ENCODE measurements around the gene DAZAP2. TPM values are rescaled to one million over a fixed set of nuclear protein-coding genes. Genes with fewer than 3 reads are reported as not detected.

The DAZAP2 gene
- total and polyA plus RNA-seq, 2 experiments from 2014 or later: 35.8 to 39.9 TPM

DNA sequence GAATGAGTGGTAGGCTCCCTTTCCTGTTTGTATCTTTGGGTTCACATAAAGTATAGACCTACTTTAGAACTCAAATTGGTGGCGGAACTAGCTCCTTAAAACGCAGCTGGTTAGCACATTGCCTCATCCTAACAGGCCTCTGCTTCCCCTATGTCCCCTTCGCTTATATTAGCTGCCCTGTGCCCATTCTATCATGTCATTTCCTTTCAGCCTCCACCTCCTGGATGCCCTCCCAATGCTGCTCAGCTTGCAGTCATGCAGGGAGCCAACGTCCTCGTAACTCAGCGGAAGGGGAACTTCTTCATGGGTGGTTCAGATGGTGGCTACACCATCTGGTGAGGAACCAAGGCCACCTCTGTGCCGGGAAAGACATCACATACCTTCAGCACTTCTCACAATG is 3.5 kb downstream of the DAZAP2 start (continued):
- no peak for TF ChIP-seq CTCF (conservative IDR thresholded peaks at IDR 0.05; ENCODE audit: low read depth in 2 of 2)

GRCh38 chr12:51242876-51243275 is 4.2 kb downstream of the DAZAP2 start:
- peaks cover 34% of the 10 kb centered on the region for H3K36me3 ChIP-seq (ENCODE audit: insufficient read depth)
- peaks cover 23% of the 10 kb centered on the region for H3K79me2 ChIP-seq (replicated peaks; ENCODE audit: insufficient read depth)
- peaks cover 24% of the 10 kb centered on the region for H3K4me1 ChIP-seq (ENCODE audit: insufficient read depth)
- H4K20me1 ChIP-seq (replicated peaks; ENCODE audit: insufficient read depth): no peaks in the 10 kb centered on the region; the same call in 1 of the 2 replicates
- Mint-ChIP-seq H3K9me3 (no peaks in the 10 kb centered on the region), H3K27ac (no peak overlapping the region), H3K36me3 (ENCODE audit: low read depth) (peaks cover 50% of the 10 kb centered on the region), H3K4me3 (no peak overlapping the region), H3K27me3 (ENCODE audit: insufficient read depth, low read depth, poor library complexity) (peaks cover 14% of the 10 kb centered on the region), H3K4me1 (peaks cover 31% of the 10 kb centered on the region)
- ATAC-seq: no peak
- H3F3A ChIP-seq (replicated peaks; ENCODE audit: low read depth): peaks cover 23% of the 10 kb centered on the region; the same call in 1 of the 2 replicates
- H3K4me3 ChIP-seq: no peak overlapping the region
- H3K9me2 ChIP-seq (ENCODE audit: insufficient read depth): no peaks in the 10 kb centered on the region
- no peaks in the 10 kb centered on the region for H3K27me3 ChIP-seq (ENCODE audit: insufficient read depth)
- no peak for TF ChIP-seq CREB1 (CRISPR knock-in tag; IDR thresholded peaks at IDR 0.05; ENCODE audit: low read depth)
- TF ChIP-seq EZH2phosphoT487 (IDR thresholded peaks at IDR 0.05; ENCODE audit: unreplicated experiment): no peak
- no peak for TF ChIP-seq STAT1 (IDR thresholded peaks at IDR 0.05; ENCODE audit: unreplicated experiment)
- TF ChIP-seq ZNF462 (CRISPR knock-in tag; IDR thresholded peaks at IDR 0.05): no peak
- TF ChIP-seq, protein P1, sequence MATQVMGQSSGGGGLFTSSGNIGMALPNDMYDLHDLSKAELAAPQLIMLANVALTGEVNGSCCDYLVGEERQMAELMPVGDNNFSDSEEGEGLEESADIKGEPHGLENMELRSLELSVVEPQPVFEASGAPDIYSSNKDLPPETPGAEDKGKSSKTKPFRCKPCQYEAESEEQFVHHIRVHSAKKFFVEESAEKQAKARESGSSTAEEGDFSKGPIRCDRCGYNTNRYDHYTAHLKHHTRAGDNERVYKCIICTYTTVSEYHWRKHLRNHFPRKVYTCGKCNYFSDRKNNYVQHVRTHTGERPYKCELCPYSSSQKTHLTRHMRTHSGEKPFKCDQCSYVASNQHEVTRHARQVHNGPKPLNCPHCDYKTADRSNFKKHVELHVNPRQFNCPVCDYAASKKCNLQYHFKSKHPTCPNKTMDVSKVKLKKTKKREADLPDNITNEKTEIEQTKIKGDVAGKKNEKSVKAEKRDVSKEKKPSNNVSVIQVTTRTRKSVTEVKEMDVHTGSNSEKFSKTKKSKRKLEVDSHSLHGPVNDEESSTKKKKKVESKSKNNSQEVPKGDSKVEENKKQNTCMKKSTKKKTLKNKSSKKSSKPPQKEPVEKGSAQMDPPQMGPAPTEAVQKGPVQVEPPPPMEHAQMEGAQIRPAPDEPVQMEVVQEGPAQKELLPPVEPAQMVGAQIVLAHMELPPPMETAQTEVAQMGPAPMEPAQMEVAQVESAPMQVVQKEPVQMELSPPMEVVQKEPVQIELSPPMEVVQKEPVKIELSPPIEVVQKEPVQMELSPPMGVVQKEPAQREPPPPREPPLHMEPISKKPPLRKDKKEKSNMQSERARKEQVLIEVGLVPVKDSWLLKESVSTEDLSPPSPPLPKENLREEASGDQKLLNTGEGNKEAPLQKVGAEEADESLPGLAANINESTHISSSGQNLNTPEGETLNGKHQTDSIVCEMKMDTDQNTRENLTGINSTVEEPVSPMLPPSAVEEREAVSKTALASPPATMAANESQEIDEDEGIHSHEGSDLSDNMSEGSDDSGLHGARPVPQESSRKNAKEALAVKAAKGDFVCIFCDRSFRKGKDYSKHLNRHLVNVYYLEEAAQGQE (IDR thresholded peaks at IDR 0.05; ENCODE audit: unreplicated experiment): no peak
- no peak for TF ChIP-seq CTCF (conservative IDR thresholded peaks at IDR 0.05; ENCODE audit: low read depth in 2 of 2)
- TF ChIP-seq POLR2AphosphoS5 (IDR thresholded peaks at IDR 0.05; ENCODE audit: low read depth): no peak
- no peak for TF ChIP-seq ETS1 (IDR thresholded peaks at IDR 0.05)
- H3K27ac ChIP-seq (ENCODE audit: low read depth): no peak overlapping the region
- no peak overlapping the region for H3K4me2 ChIP-seq
- no peak overlapping the region for H2AFZ ChIP-seq
- no peak for DNase-seq (ENCODE audit: low spot score)
